OCI-LY7 (cell line): Measurements from ENCODE around the gene PSMG1. TPM values are rescaled to one million over a fixed set of nuclear protein-coding genes. Genes with fewer than 3 reads are reported as not detected.
A peak's percentile ranks its signal among the peaks of the same experiment; 100 is the strongest.

ENCODE experiments used
- BruUV-seq: library from RNA; stranded (reverse); fragments of 400-500 nt; replicated peaks from 2 replicates; lab custom pipeline; 2021; lab: Mats Ljungman, UMichigan
- CTCF ChIA-PET: fragments of 300-600 bp; sonication (Branson Sonifier 250); formaldehyde crosslinking; loops from one replicate; lab custom pipeline; 2022; ENCODE audit warnings: antibody characterized with exemption; ENCODE audit not compliant: unreplicated experiment; lab: Charles Lee
- POLR2A ChIA-PET: fragments of 300-600 bp; sonication (Branson Sonifier 250); formaldehyde crosslinking; loops from one replicate; lab custom pipeline; 2022; ENCODE audit warnings: antibody characterized with exemption; lab: Charles Lee
- DNase-seq: peaks from one replicate; pipeline ENCODE4 v3.0.0-alpha.2; 2015; ENCODE audit warnings: low spot score
- H2AFZ ChIP-seq: fragments of 200-600 bp; sonication (generic), shearing (Covaris generic); 2 replicates; pipeline ENCODE4 v1.6.1; 2014; ENCODE audit warnings: mild to moderate bottlenecking, antibody characterized with exemption, low read length, moderate library complexity
- H3K27ac ChIP-seq: fragments of 200-600 bp; sonication (generic); 2 replicates; pipeline ENCODE4 v1.5.1; 2014; ENCODE audit warnings: mixed run types, low read depth, mild to moderate bottlenecking, moderate library complexity, low read length, inconsistent platforms; ENCODE audit not compliant: poor library complexity, severe bottlenecking
- H3K36me3 ChIP-seq: fragments of 200-600 bp; sonication (generic); 2 replicates; pipeline ENCODE4 v1.6.1; 2014; ENCODE audit warnings: mild to moderate bottlenecking, antibody characterized with exemption, low read length, moderate library complexity, mixed read lengths; ENCODE audit not compliant: insufficient read depth
- H3K4me1 ChIP-seq: fragments of 200-600 bp; sonication (generic); 2 replicates; pipeline ENCODE4 v1.5.1; 2014; ENCODE audit warnings: mild to moderate bottlenecking, low read length; ENCODE audit not compliant: insufficient read depth, poor library complexity, severe bottlenecking
- H3K4me2 ChIP-seq: fragments of 200-600 bp; sonication (generic); 2 replicates; pipeline ENCODE4 v1.6.1; 2014; ENCODE audit warnings: mild to moderate bottlenecking, low read length
- H3K4me3 ChIP-seq: fragments of 200-600 bp; sonication (generic); 2 replicates; pipeline ENCODE4 v1.5.1; 2014; ENCODE audit warnings: mild to moderate bottlenecking, low read depth, low read length; ENCODE audit not compliant: poor library complexity, severe bottlenecking
- H3K79me2 ChIP-seq: fragments of 200-600 bp; sonication (generic); 2 replicates; pipeline ENCODE4 v1.6.1; 2016; ENCODE audit warnings: low read depth, mild to moderate bottlenecking, low read length, moderate library complexity, mixed read lengths; ENCODE audit not compliant: insufficient read depth
- H3K9me2 ChIP-seq: fragments of 200-600 bp; sonication (generic); 2 replicates; pipeline ENCODE4 v1.6.1; 2016; ENCODE audit warnings: mild to moderate bottlenecking, low read length, mixed read lengths; ENCODE audit not compliant: insufficient read depth
- H3K9me3 ChIP-seq: fragments of 200-600 bp; sonication (generic); 2 replicates; pipeline ENCODE4 v1.6.1; 2014; ENCODE audit warnings: mild to moderate bottlenecking, mixed run types, low read length, mixed read lengths
- H4K20me1 ChIP-seq: fragments of 200-600 bp; sonication (generic); 2 replicates; pipeline ENCODE4 v1.6.1; 2014; ENCODE audit warnings: mild to moderate bottlenecking, antibody characterized with exemption, low read length, moderate library complexity, mixed read lengths; ENCODE audit not compliant: insufficient read depth
- EZH2phosphoT487 ChIP-seq: fragments of 200-600 bp; sonication (generic); IDR thresholded peaks from 2 replicates; pipeline ENCODE4 v1.6.1; 2018; ENCODE audit warnings: low read depth, borderline replicate concordance, mild to moderate bottlenecking, mixed run types, antibody characterized with exemption, low read length, moderate library complexity, mixed read lengths
- intact Hi-C: fragments of 100-400 bp; cut with micrococcal nuclease; formaldehyde crosslinking; loops from one replicate; pipeline ENCODE4 v1.10.0; 2022; ENCODE audit not compliant: unreplicated experiment
- total RNA-seq, 2 experiments: library from RNA; depleted of rRNA in 1 of 2; stranded (reverse); fragments of >200 nt in 1 of 2; shearing (Covaris generic) in 1 of 2; gene quantifications; 2 replicates each; pipeline ENCODE4 v1.2.3, GENCODE V29; 2014 to 2022
- TF ChIP-seq, protein P1 (sequence below): fragments of 200-600 bp; sonication (generic); conservative IDR thresholded peaks from 2 replicates; pipeline ENCODE4 v1.5.1; 2014; ENCODE audit warnings: mild to moderate bottlenecking, antibody characterized with exemption, low read length, moderate library complexity, mixed read lengths

PSMG1 gene
- total RNA-seq, 2 experiments from 2014 or later = 87.2 to 123 TPM

GRCh38 chr21:39175154-39175553 lies 8.1 kb downstream of the PSMG1 start:
- H3K27ac ChIP-seq = no peak overlapping the region
- ChIA-PET CTCF (no interaction called here), POLR2A (no interaction called here)
- no peak overlapping the region for H3K4me3 ChIP-seq
- no peak overlapping the region for H3K4me2 ChIP-seq
- H4K20me1 ChIP-seq = no peaks in the 10 kb centered on the region
- DNase-seq = peak; percentile 22
- peaks cover under 1% of the 10 kb centered on the region; the same call in 1 of the 2 replicates for H3K79me2 ChIP-seq
- no TSS peak for BruUV-seq
- no peaks in the 10 kb centered on the region for H3K4me1 ChIP-seq
- H2AFZ ChIP-seq = no peak overlapping the region
- TF ChIP-seq, protein P1, sequence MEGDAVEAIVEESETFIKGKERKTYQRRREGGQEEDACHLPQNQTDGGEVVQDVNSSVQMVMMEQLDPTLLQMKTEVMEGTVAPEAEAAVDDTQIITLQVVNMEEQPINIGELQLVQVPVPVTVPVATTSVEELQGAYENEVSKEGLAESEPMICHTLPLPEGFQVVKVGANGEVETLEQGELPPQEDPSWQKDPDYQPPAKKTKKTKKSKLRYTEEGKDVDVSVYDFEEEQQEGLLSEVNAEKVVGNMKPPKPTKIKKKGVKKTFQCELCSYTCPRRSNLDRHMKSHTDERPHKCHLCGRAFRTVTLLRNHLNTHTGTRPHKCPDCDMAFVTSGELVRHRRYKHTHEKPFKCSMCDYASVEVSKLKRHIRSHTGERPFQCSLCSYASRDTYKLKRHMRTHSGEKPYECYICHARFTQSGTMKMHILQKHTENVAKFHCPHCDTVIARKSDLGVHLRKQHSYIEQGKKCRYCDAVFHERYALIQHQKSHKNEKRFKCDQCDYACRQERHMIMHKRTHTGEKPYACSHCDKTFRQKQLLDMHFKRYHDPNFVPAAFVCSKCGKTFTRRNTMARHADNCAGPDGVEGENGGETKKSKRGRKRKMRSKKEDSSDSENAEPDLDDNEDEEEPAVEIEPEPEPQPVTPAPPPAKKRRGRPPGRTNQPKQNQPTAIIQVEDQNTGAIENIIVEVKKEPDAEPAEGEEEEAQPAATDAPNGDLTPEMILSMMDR = peak; percentile 72
- no peak for TF ChIP-seq EZH2phosphoT487
- H3K9me2 ChIP-seq = no peaks in the 10 kb centered on the region
- peaks cover 89% of the 10 kb centered on the region for H3K36me3 ChIP-seq
- intact Hi-C loops = no loop called here
- H3K9me3 ChIP-seq = no peaks in the 10 kb centered on the region

DNA sequence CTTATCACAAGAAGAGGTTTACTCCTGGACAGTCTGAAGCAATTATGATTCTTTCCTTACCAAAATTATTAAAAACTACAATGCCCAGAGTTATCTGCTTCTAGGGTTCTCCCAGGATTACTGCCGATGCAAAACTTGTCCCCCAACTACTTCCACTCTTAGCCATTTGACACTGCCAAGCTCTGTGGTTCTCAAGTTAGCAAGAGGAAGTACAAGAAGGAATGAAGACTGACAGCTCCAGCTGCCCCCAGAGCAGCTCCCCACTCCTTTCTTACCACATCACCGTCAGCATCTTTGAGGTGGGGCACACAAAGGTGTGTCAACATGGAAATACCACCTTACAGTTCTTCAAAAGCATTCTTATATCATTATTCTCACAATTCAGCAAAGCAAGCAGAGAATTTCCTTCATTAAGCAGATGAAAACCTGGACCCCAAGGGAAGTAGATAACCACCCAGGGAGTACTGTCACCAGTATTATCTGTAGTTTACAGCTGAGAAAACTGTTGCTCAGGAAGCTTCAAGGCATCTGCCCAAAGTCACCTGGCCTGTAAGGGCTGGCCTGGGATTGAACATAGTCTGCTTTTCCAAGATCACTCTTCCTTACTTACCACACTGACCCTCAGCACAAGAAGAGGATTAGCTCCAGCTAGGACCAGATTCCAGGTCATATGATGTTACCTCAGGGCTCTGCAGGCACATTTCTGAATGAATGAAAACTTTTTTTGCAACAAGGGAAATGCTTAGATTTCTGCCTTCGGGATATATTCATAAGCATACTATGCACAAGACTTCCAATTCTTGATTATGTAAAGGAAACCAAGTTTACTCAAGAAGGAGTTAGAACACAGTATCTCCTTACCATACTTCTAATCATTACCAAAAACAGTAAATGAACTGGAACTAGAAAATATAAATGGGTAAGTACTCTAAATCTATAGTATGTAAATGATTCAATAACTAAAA lies 9.3 kb downstream of the PSMG1 start:
- H3K79me2 ChIP-seq = no peaks in the 10 kb centered on the region
- H3K36me3 ChIP-seq = peaks cover 89% of the 10 kb centered on the region
- H3K4me2 ChIP-seq = no peak overlapping the region
- ChIA-PET POLR2A (interaction anchor here (0.6 to 1.1 kb wide), 2 partner anchors 10 to 267 kb away, joined by 3 read pairs; no protein-coding TSS in a partner anchor), CTCF (no interaction called here)
- H3K4me1 ChIP-seq = no peaks in the 10 kb centered on the region
- H3K27ac ChIP-seq = no peak overlapping the region
- H3K4me3 ChIP-seq = no peak overlapping the region
- TF ChIP-seq, protein P1 = no peak
- no peak for TF ChIP-seq EZH2phosphoT487
- H4K20me1 ChIP-seq = no peaks in the 10 kb centered on the region
- intact Hi-C loops = no loop called here
- DNase-seq = no peak
- no peak overlapping the region for H2AFZ ChIP-seq
- H3K9me3 ChIP-seq = no peaks in the 10 kb centered on the region
- BruUV-seq = no TSS peak
- no peaks in the 10 kb centered on the region for H3K9me2 ChIP-seq

- Histone ChIP-seq H3K4me2 (no peak overlapping the region), H3K4me3 (no peak overlapping the region), H3K9me2 (no peaks in the 10 kb centered on the region), H4K20me1 (no peaks in the 10 kb centered on the region), H3K36me3 (peaks cover 52% of the 10 kb centered on the region), H3K4me1 (no peaks in the 10 kb centered on the region), H3K27ac (no peak overlapping the region), H3K79me2 (no peaks in the 10 kb centered on the region), H2AFZ (no peak overlapping the region), H3K9me3 (no peaks in the 10 kb centered on the region; the same call in 1 of the 2 replicates)
- no peak for TF ChIP-seq EZH2phosphoT487
- TF ChIP-seq, protein P1 = no peak
- ChIA-PET CTCF (no interaction called here), POLR2A (no interaction called here)
- DNase-seq = no peak
- BruUV-seq = no TSS peak
- intact Hi-C loops = no loop called here
These were observed 13.3 kb downstream of the PSMG1 start for GRCh38 chr21:39169906-39170305.
